HEK293T (cell line): ENCODE measurements around the gene ARL8A.

Source experiments
- ELF4 ChIP-seq: fragments of 450-650 bp; IDR thresholded peaks from 2 replicates; pipeline ENCODE4 v1.6.1; 2017; ENCODE audit warnings: antibody characterized with exemption
- FOXK2 ChIP-seq: fragments of 450-650 bp; IDR thresholded peaks from 2 replicates; pipeline ENCODE4 v1.6.1; 2016; ENCODE audit warnings: mild to moderate bottlenecking
- HDGF ChIP-seq: fragments of 450-650 bp; IDR thresholded peaks from 2 replicates; pipeline ENCODE4 v1.6.1; 2017; ENCODE audit warnings: antibody characterized with exemption, borderline replicate concordance

GRCh38 chr1:202143011-202143767 is 1.3 kb downstream of the ARL8A start:
- TF ChIP-seq HDGF (no peak), ELF4 (no peak), FOXK2 (no peak)
